GM12801 (cell line): ENCODE measurements around the gene EHD1.

Experiments used
- CTCF ChIP-seq: IDR thresholded peaks from one replicate; pipeline ENCODE4 v1.5.1; 2011; ENCODE audit warnings: control low read depth; ENCODE audit not compliant: insufficient read length; ENCODE audit errors: extremely low read depth

The EHD1 gene

GRCh38 chr11:64881476-64881875 lies 3.1 kb upstream of the EHD1 start:
- no peak for TF ChIP-seq CTCF

- TF ChIP-seq CTCF: no peak
Observed at GRCh38 chr11:64880240-64881001, 2.0 kb upstream of the EHD1 start.

- no peak for TF ChIP-seq CTCF
Observed at GRCh38 chr11:64879244-64879900, 951 bp upstream of the EHD1 start.

GRCh38 chr11:64878223-64878493 lies 263 bp downstream of the EHD1 start:
- no peak for TF ChIP-seq CTCF

- TF ChIP-seq CTCF: no peak
Observed at GRCh38 chr11:64877390-64878222, 815 bp downstream of the EHD1 start.

- no peak for TF ChIP-seq CTCF
Observed at GRCh38 chr11:64876835-64877341, 1.5 kb downstream of the EHD1 start.

GRCh38 chr11:64876229-64876750 lies 2.1 kb downstream of the EHD1 start:
- no peak for TF ChIP-seq CTCF
